Coronary artery (tissue), 2 donors: ENCODE data around the gene ATP13A3.

Source experiments
- DNase-seq: peaks from one replicate; pipeline ENCODE4 v3.0.0-alpha.2; 2017; ENCODE audit warnings: low spot score
- H3K27ac ChIP-seq, 2 donors: fragments of 200-600 bp; sonication (generic); one replicate each; pipeline ENCODE4 v1.5.1; 2016 to 2019
- H3K4me3 ChIP-seq: fragments of 200-600 bp; sonication (generic); 2 replicates; pipeline ENCODE4 v1.5.1; 2016; ENCODE audit warnings: mild to moderate bottlenecking, moderate library complexity
- CTCF ChIP-seq: fragments of 200-600 bp; sonication (generic); IDR thresholded peaks from one replicate; pipeline ENCODE4 v1.5.1; 2019; ENCODE audit warnings: antibody characterized with exemption

Gene ATP13A3

GRCh38 chr3:194357681-194358080, 129.1 kb downstream of the ATP13A3 start:
- no peak overlapping the region for H3K27ac ChIP-seq
- TF ChIP-seq CTCF, result no peak
- DNase-seq, result no peak

GRCh38 chr3:194355379-194355778, 131.4 kb downstream of the ATP13A3 start:
- H3K4me3 ChIP-seq, result no peak overlapping the region
- no peak overlapping the region for H3K27ac ChIP-seq
- no peak for DNase-seq
- no peak for TF ChIP-seq CTCF

More at GRCh38 chr3:194357681-194358080, 129.1 kb downstream of the ATP13A3 start:
- H3K4me3 ChIP-seq, result no peak overlapping the region

- H3K27ac ChIP-seq, result no peak overlapping the region
- TF ChIP-seq CTCF, result no peak
- no peak overlapping the region for H3K4me3 ChIP-seq
- no peak for DNase-seq
Measured at GRCh38 chr3:194354315-194354714, 132.5 kb downstream of the ATP13A3 start.
